ENCODE results near the gene IFNK.

DNA sequence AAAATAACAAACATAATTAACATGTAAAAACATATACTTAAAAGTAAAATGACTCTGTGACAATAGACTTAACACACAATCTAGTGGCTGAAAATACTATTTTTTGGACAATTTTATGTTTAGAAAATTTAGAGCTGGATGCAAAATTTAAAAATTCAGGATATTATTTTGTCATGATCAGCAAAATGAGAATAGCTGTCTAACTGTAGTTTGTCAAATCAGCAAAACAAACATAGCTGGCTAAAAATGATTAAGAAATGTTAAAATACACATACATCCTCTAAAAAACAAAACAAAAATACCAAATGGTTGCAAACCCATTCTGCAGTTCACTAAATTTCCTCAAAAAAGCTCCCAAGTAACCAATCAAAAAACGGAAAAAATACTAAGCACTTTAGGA is 30.6 kb downstream of the IFNK start:
- TF ChIP-seq EP300 (IDR thresholded peaks at IDR 0.05) (no peak), POLR2A (IDR thresholded peaks at IDR 0.05) (no peak)
- TF ChIP-seq, protein P1, sequence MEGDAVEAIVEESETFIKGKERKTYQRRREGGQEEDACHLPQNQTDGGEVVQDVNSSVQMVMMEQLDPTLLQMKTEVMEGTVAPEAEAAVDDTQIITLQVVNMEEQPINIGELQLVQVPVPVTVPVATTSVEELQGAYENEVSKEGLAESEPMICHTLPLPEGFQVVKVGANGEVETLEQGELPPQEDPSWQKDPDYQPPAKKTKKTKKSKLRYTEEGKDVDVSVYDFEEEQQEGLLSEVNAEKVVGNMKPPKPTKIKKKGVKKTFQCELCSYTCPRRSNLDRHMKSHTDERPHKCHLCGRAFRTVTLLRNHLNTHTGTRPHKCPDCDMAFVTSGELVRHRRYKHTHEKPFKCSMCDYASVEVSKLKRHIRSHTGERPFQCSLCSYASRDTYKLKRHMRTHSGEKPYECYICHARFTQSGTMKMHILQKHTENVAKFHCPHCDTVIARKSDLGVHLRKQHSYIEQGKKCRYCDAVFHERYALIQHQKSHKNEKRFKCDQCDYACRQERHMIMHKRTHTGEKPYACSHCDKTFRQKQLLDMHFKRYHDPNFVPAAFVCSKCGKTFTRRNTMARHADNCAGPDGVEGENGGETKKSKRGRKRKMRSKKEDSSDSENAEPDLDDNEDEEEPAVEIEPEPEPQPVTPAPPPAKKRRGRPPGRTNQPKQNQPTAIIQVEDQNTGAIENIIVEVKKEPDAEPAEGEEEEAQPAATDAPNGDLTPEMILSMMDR (IDR thresholded peaks at IDR 0.05) = no peak

Measured in gastroesophageal sphincter (tissue), 3 donors.